ENCODE data around the gene GSTP1.
"Not testable (repeated sequence)": the region's sequence is repeated elsewhere in the genome, so short reads cannot be mapped to it uniquely, and the experiment has no call there.

GSTP1 gene

DNA sequence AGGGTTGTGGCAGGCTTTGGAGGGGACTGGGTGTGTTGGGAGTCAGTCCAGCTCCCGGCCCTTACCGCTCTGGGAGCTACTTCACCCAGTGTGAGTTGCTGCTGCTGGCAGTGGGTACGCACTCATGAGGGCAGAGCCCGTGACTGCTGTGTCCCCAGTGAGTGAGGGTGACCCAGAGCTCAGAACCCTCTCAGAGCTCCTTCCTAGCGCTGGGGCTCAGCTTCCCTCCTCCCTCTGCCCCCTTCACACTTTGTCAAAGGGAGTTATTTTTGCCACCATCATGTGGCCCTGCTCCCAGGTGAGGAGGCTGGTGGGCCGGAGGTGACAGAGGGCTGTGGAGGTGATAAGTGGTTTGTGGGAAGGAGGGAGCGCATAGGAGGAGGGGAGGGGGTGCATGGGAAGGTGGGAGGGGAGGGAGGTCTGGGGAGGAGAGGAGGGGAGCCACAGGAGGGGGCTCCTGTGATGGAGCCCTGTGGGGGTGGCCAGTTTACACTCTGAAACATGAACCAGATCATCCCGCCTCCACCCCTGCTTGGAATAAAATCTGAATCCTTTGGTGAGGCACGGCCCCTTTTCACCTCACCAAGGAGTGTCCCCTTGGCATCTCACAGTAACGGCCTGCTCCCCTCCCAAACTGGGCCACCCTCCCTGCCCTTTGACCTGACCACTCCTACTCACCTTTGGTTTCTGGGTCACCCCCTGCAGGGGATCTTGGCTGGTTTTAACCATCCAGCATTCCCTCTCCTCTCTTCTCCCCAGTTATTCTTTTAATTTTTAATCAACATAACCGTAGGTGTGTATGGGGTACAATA is 33.0 kb downstream of the GSTP1 start:
- DNase-seq, result no peak

DNA sequence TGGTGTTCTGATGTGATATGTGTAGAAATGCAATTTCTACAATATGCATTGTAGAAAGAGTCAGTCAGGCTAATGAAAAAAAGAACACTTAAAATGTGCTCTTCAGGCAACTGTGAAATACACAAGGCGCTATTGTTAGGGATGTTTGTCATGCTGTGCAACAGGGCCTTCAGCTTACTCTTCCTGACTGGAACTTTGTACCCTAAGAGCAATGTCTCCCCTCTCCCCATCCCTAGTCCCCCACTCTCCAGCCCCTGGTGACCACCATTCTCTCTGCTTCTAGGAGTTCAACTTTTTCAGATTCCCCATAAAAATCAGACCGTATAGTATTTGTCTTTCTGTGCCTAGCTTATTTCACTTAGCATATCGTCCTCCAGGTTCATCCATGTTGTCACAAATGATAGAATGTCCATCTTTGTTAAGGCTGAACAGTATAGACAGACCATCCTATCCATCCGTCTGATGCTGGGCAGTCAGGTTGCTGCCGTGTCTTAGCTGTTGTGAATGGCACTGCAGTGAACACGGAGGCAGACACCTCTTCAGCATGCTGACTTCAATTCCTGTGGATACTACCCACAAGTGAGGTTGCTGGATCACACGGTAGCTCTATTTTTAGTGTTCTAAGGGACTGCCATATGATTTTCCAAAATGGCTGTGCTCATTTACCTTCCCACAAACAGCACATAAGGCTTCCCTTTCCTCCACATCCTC is 33.8 kb downstream of the GSTP1 start:
- DNase-seq, result no peak

- DNase-seq, result not testable (repeated sequence)
Measured at GRCh38 chr11:67618901-67619659, 35.5 kb downstream of the GSTP1 start.

DNA sequence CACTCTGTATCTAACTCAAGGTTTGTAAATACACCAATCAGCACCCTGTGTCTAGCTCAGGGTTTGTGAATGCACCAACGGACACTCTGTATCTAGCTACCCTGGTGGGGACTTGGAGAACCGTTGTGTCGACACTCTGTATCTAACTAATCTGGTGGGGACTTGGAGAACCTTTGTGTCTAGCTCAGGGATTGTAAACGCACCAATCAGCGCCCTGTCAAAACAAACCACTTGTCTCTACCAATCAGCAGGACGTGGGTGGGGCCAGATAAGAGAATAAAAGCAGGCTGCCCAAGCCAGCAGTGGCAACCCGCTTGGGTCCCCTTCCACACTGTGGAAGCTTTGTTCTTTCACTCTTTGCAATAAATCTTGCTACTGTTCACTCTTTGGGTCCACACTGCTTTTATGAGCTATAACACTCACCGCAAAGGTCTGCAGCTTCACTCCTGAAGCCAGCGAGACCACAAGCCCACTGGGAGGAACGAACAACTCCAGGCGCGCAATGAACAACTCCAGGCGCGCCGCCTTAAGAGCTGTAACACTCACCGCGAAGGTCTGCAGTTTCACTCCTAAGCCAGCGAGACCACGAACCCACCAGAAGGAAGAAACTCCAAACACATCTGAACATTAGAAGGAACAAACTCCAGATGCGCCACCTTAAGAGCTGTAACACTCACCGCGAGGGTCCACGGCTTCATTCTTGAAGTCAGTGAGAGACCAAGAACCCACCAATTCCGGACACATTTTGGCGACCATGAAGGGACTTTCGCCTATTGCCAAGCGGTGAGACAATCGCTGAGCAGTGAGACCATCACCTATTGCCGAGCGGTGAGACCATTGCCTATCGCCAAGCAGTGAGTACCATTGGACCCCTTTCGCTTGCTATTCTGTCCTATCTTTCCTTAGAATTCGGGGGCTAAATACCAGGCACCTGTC is 36.3 kb downstream of the GSTP1 start:
- not testable (repeated sequence) for DNase-seq

DNA sequence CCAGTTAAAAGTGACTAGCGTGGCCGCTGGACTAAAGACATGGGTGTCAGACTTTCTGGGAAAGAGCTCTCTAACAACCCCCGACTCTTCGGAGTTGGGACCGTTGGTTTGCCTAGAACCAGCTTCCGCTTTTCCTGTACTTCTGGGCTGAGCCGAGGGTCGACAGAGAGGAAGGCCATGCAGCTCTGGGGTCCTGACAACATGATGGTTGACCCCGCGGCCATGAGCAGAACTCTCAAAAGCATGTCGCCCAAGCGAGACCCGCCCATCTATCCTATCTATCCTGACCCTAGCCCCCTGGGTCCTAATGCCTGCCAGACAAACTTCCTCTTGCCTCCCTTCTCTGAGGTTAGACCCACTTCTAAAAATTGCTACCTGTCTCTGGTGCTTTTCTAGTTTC is 37.0 kb downstream of the GSTP1 start:
- DNase-seq, result not testable (repeated sequence)

DNA sequence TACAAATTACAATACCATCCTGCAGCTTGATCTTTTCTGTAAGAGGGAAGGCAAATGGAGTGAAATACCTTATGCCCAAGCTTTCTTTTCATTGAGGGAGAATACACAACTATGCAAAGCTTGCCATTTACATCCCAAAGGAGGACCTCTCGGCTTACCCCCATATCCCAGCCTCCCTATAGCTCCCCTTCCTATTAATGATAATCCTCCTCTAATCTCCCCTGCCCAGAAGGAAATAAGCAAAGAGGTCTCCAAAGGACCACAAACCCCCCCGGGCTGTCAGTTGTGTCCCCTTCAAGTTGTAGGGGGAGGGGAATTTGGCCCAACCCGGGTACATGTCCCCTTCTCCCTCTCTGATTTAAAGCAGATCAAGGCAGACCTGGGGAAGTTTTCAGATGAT is 38.3 kb downstream of the GSTP1 start:
- DNase-seq, result not testable (repeated sequence)

- DNase-seq, result not testable (repeated sequence)
Measured at GRCh38 chr11:67622905-67623304, 39.3 kb downstream of the GSTP1 start.

DNA sequence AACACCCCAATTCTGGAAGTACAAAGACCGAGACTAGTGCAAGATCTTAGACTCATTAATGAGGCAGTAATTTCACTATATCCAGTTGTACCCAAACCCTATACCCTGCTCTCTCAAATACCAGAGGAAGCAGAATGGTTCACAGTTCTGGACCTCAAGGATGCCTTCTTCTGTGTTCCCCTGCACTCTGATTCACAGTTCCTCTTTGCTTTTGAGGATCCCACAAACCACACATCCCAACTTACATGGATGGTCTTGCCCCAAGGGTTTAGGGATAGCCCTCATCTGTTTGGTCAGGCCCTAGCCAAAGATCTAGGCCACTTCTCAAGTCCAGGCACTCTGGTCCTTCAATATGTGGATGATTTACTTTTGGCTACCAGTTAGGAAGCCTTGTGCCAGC is 40.2 kb downstream of the GSTP1 start:
- not testable (repeated sequence) for DNase-seq

- not testable (repeated sequence) for DNase-seq
Measured at GRCh38 chr11:67626131-67626833, 42.7 kb downstream of the GSTP1 start.

GRCh38 chr11:67626970-67627369 is 43.4 kb downstream of the GSTP1 start:
- no peak for DNase-seq

- DNase-seq, result no peak
Measured at GRCh38 chr11:67627441-67627811, 43.8 kb downstream of the GSTP1 start.

- no peak for DNase-seq
Measured at GRCh38 chr11:67627812-67628624, 44.4 kb downstream of the GSTP1 start.

- no peak for DNase-seq
Measured at GRCh38 chr11:67628710-67629385, 45.2 kb downstream of the GSTP1 start.

- DNase-seq, result peak; percentile 77
Measured at GRCh38 chr11:67629386-67630227, 46.0 kb downstream of the GSTP1 start, which contains the start of gene NUDT8. NUDT8 (minus strand) TSS chr11:67629937; CDS start chr11:67629911, 26 bp downstream.

DNA sequence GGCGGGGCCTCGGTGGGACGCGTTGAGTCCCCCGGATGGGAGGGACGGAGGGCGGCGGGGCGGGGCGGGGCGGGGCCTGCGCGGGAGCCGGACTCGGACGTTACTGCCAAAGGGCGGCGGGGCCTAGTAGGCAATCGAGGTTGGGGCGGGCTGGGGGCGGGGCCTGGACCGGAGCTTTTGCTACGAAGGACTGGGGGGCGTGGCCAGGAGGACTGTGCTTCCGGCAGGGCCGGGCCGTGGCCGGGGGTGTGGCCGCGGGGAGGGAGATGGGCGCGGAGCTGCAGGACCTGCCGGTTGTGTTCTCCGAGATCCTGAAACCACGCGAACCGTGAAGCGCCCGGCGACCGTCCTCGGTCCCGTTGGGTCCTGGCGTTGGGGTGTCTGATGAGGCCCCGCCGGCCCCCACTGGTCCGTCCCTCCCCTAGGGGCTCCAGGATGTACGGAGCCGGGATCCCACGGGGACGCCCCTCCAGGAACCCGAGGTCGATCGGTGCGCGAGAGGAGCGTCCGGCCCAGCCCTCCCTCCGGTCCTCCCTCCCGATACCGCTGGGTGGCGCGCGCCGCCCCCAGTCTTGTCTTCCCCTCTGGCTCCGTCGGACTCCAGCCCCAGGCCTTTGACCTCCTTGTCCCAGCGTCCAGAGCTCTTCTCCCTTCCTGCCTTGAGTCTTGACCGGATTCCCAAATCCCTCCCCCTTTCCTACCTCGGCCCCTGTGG is 46.8 kb downstream of the GSTP1 start:
- peak; percentile 91 for DNase-seq

DNA sequence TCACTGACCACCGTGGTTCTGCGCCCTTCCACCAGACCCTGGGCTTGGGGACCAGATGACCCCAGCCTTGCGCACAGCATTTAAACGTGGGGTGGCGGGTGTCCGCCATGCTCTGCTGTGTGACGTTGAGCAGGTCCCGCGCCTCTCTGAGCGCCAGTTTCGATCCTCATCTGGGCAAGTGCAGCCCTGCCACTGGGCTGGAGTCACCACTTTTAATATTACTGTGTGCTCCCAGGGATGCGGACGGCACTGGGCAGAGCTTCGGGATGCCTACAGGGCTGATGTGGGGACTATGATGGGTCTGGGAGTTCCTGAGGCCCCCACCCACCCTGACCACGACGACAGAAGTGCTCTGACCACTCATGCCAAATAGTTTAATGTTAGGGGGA is 47.3 kb downstream of the GSTP1 start:
- DNase-seq, result no peak

GRCh38 chr11:67631411-67631810 is 47.8 kb downstream of the GSTP1 start:
- no peak for DNase-seq

DNA sequence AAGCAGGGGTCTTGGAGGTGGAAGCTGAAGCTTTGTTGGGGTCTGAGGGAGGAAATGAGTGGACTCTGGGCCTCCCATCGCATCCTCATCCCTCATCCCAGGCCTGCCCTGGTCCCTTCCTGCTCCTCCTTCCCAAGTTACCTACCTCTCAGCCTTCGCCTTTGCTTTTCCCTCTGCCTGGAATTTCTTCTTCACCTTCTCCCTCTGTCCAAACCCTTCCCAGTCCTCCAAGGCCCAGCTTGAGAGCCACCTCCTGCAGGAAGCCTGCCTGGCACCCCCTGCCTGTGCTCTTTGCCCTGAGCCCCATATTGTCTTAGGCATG is 48.2 kb downstream of the GSTP1 start:
- no peak for DNase-seq
